Ovary (tissue), 9 donors: Measurements from ENCODE around the gene WNT16. TPM values are rescaled to one million over a fixed set of nuclear protein-coding genes. Genes with fewer than 3 reads are reported as not detected.

ENCODE experiments used
- DNase-seq, 5 donors: peaks; one replicate each; pipeline ENCODE4 v3.0.0-alpha.2; 2019 to 2020
- H3K27ac ChIP-seq, 2 donors: fragments of 200-600 bp; one replicate each; pipeline versions ENCODE4 v1.5.1 to v1.8.0; 2019 to 2022
- H3K27me3 ChIP-seq: fragments of 200-600 bp; one replicate; pipeline ENCODE4 v1.8.0; 2022
- H3K36me3 ChIP-seq: fragments of 200-600 bp; sonication (generic); one replicate; pipeline ENCODE4 v1.5.1; 2019
- H3K4me1 ChIP-seq: one replicate; pipeline ENCODE4 v1.8.1; 2013; ENCODE audit warnings: mild to moderate bottlenecking, moderate library complexity; ENCODE audit not compliant: insufficient read depth
- H3K4me3 ChIP-seq: fragments of 200-600 bp; sonication (generic); one replicate; pipeline ENCODE4 v1.5.1; 2017
- H3K9me3 ChIP-seq, 2 donors: fragments of 200-600 bp in 1 of 2; sonication (generic) in 1 of 2; one replicate each; pipeline versions ENCODE4 v1.5.1 to v1.8.1; 2013 to 2019; ENCODE audit warnings: mild to moderate bottlenecking in 1 of 2, moderate library complexity in 1 of 2
- CTCF ChIP-seq, 3 donors: fragments of 450-650 bp in 2 of 3; fragments of 200-600 bp in 1 of 3; IDR thresholded peaks; one replicate each; pipeline versions ENCODE4 v1.5.1 to v1.8.0; 2016 to 2022; ENCODE audit warnings: antibody characterized with exemption in 3 of 3, mild to moderate bottlenecking in 1 of 3
- EP300 ChIP-seq: sonication (generic); formaldehyde crosslinking; IDR thresholded peaks from one replicate; pipeline ENCODE4 v1.6.1; 2017; ENCODE audit warnings: antibody characterized with exemption
- POLR2A ChIP-seq: fragments of 450-650 bp; IDR thresholded peaks from one replicate; pipeline ENCODE4 v1.6.1; 2017; ENCODE audit warnings: antibody characterized with exemption, mild to moderate bottlenecking, moderate library complexity
- WGBS, 3 donors: extraction: QIAGEN DNeasy Blood & Tissue Kit in 1 of 3; methylation state at CpG; one replicate each; pipeline versions ENCODE4 v1.1.5 to v1.1.7; 2013 to 2017; 5-methylcytosine and 5-hydroxymethylcytosine counted together
- intact Hi-C, 4 donors: fragments of 100-400 bp; cut with DNase I; formaldehyde crosslinking; loops; one replicate each; pipeline versions ENCODE4 v1.11.0 to v1.15.1; 2022 to 2023
- polyA plus RNA-seq, 2 donors: library from polyadenylated mRNA; stranded (reverse); fragments of 200-250 nt in 1 of 2; fragments of 350-450 nt in 1 of 2; fragmentation: Illumina TruSeq in 1 of 2; extraction: RNeasy Lipid Tissue Mini Kit (QIAGEN cat#74804) in 1 of 2; gene quantifications; one replicate each; pipeline ENCODE4 v1.2.3, GENCODE V29; 2013 to 2014
- total RNA-seq, 7 donors: library from RNA; depleted of rRNA in 2 of 7; stranded (reverse); fragments of >200 nt in 2 of 7; fragmentation: NEBNext Ultra II Directional in 3 of 7; extraction: Animal tissue kit (Norgen Biotek cat#: 25700) in 3 of 7; gene quantifications; one replicate each; pipeline versions ENCODE4 v1.1.0 to v1.2.4, GENCODE V29; 2016 to 2023
- donor health status: DM: no; HTN: no; CAD: no; lungs with moderate emphysema.
- donor health status: DM: no; HTN: no; CAD: no.
- donor health status: Bipolar disorder and iron deficiency.
- donor health status: DM: yes; HTN: yes; CAD: no.
- donor health status: DM: no; HTN: no; CAD: no.
- donor health status: DM: yes; HTN: yes; CAD: no.

WNT16 gene
- total and polyA plus RNA-seq, 9 donors, result 0.02 to 1.5 (median 0.12) TPM; not detected in 4

- no peak for TF ChIP-seq POLR2A
- TF ChIP-seq CTCF (IDR thresholded peaks at IDR 0.05), result no peak
- TF ChIP-seq EP300, result no peak
These were observed 7.8 kb downstream of the WNT16 start for GRCh38 chr7:121336579-121336978.

GRCh38 chr7:121337398-121337797, 8.6 kb downstream of the WNT16 start:
- no peaks in the 10 kb centered on the region for H3K36me3 ChIP-seq
- H3K27me3 ChIP-seq, result no peaks in the 10 kb centered on the region
- no peaks in the 10 kb centered on the region for H3K9me3 ChIP-seq
- H3K4me1 ChIP-seq, result no peaks in the 10 kb centered on the region
- TF ChIP-seq EP300 (no peak), POLR2A (no peak)
- H3K4me3 ChIP-seq, result no peak overlapping the region
- 29 to 37% (median 35%) methylated on average over 3 of the region's 3 CpGs for WGBS, 3 donors
- intact Hi-C loops, result no loop called here
- DNase-seq, result no peak
- no peak overlapping the region for H3K27ac ChIP-seq

More at GRCh38 chr7:121336579-121336978, 7.8 kb downstream of the WNT16 start:
- 64 to 87% (median 81%) methylated on average over 3 of the region's 3 CpGs for WGBS, 3 donors
- DNase-seq, result no peak
- H3K36me3 ChIP-seq, result no peaks in the 10 kb centered on the region
- H3K27me3 ChIP-seq, result no peaks in the 10 kb centered on the region
- H3K27ac ChIP-seq, result no peak overlapping the region
- intact Hi-C loops, result no loop called here
- H3K4me3 ChIP-seq, result no peak overlapping the region
- no peaks in the 10 kb centered on the region for H3K4me1 ChIP-seq
- H3K9me3 ChIP-seq, result no peaks in the 10 kb centered on the region

- Histone ChIP-seq H3K4me1 (no peaks in the 10 kb centered on the region), H3K27me3 (no peaks in the 10 kb centered on the region), H3K36me3 (no peaks in the 10 kb centered on the region), H3K4me3 (no peak overlapping the region), H3K9me3 (no peaks in the 10 kb centered on the region), H3K27ac (no peak overlapping the region)
- no peak for TF ChIP-seq POLR2A
- TF ChIP-seq CTCF (IDR thresholded peaks at IDR 0.05), result no peak
- TF ChIP-seq EP300, result no peak
- DNase-seq, result no peak
- 68 to 79% (median 70%) methylated on average over 5 of the region's 5 CpGs for WGBS, 3 donors
- intact Hi-C loops, result no loop called here
These were observed 10.3 kb downstream of the WNT16 start for GRCh38 chr7:121339082-121339481.

- no peaks in the 10 kb centered on the region for H3K4me1 ChIP-seq
- no peaks in the 10 kb centered on the region for H3K9me3 ChIP-seq
- TF ChIP-seq EP300 (no peak), POLR2A (no peak), CTCF (IDR thresholded peaks at IDR 0.05) (no peak)
- no peak overlapping the region for H3K27ac ChIP-seq
- H3K36me3 ChIP-seq, result no peaks in the 10 kb centered on the region
- H3K27me3 ChIP-seq, result no peaks in the 10 kb centered on the region
- no peak for DNase-seq
- no peak overlapping the region for H3K4me3 ChIP-seq
- intact Hi-C loops, result no loop called here
These were observed 13.1 kb downstream of the WNT16 start for GRCh38 chr7:121341933-121342332.

- H3K27me3 ChIP-seq, result no peaks in the 10 kb centered on the region
- intact Hi-C loops, result no loop called here
- H3K27ac ChIP-seq, result no peak overlapping the region
- H3K4me3 ChIP-seq, result no peak overlapping the region
- no peaks in the 10 kb centered on the region for H3K4me1 ChIP-seq
- no peaks in the 10 kb centered on the region for H3K9me3 ChIP-seq
- TF ChIP-seq CTCF (IDR thresholded peaks at IDR 0.05) (no peak), POLR2A (no peak), EP300 (no peak)
- H3K36me3 ChIP-seq, result no peaks in the 10 kb centered on the region
- 83 to 90% (median 87%) methylated on average over 4 of the region's 4 CpGs for WGBS, 3 donors
- no peak for DNase-seq
These were observed 13.8 kb downstream of the WNT16 start for GRCh38 chr7:121342631-121343030.
